Stimulated activated CD4-positive, alpha-beta T cell treated with anti-CD3 and anti-CD28 coated beads, Interleukin-4, amount 100 ng/mL, for 4 hours (primary cell): ENCODE results near the gene FBXO34.
"Not testable (repeated sequence)": the region's sequence is repeated elsewhere in the genome, so short reads cannot be mapped to it uniquely, and the experiment has no call there.

Source experiments
- DNase-seq, 2 experiments: peaks; one replicate each; pipeline ENCODE4 v3.0.0-alpha.2; 2020

Gene FBXO34

DNA sequence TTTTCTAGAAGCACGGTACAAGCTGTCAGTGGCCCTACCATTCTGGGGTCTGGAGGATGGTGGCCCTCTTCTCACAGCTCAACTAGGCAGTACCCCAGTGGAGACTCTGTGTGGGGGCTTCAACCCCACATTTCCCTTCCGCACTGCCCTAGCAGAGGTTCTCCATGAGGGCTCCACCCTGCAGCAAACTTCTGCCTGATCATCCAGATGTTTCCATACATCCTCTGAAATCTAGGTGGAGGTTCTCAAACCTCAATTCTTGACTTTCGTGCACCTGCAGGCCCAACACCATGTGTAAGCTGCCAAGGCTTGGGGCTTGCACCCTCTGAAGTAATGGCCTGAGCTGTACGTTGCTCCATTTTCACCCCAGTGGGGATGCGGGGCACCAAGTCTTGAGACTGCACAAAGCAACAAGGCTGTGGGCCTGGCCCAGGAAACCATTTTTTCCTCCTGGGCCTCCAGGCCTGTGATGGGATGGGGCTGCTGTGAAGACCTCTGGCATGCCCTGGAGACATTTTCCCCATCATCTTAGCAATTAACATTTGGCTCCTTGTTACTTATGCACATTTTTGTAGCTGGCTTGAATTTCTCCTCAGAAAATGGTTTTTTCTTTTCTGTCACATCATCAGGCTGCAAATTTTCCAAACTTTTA is 41.3 kb downstream of the FBXO34 start:
- DNase-seq, result not testable (repeated sequence)

DNA sequence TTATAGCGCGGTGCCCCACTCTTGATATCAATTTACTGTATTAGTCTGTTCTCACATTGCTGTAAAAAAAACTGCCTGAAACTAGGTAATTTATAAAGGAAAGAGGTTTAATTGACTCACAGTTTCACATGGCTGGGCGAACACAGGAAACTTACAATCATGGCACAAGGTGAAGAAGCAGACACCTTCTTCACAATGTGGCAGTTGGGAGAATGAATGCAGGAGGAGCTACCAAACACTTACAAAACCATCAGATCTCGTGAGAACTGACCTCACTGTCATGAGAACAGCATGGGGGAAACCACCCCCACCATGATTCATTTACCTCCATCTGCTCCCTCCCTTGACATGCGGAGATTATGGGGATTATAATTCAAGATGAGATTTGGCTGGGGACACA is 42.3 kb downstream of the FBXO34 start:
- no peak for DNase-seq

DNA sequence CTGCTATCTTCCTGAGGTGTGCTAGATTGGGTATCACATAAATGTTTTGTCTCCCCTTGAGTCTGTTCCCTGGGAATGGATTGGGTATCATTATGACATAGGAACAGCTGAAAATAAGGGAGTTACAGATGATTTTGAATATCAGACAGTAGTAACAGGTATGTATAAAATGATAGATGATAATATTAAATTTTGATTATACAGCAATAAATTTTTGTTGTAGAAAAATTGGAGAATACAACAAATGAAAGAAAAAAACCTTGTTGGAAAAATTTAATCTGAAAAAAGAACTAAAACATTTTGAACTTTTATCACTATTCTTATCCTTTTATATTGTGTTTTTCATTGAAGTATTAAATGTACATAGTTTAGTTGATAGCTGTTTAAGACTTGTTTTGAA is 43.2 kb downstream of the FBXO34 start:
- DNase-seq, result no peak

DNA sequence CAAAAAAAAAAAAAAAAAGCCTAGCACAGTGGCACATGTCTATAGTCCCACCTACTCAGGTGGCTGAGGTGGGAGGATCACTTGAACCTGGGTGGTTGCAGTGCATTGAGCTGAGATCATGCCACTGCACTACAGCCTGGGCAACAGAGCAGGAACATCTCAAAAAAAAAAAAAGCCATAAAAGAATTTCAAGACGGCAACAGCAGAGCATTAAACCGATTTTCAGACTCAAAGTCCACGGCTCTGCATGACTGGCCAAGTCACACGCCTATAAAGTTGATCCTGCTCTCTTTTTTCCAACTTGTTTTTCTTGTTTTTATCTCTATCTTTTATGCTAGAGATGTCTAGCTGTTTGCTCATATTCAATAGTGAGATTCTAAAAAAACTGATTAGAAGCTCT is 45.3 kb downstream of the FBXO34 start:
- DNase-seq, result no peak

DNA sequence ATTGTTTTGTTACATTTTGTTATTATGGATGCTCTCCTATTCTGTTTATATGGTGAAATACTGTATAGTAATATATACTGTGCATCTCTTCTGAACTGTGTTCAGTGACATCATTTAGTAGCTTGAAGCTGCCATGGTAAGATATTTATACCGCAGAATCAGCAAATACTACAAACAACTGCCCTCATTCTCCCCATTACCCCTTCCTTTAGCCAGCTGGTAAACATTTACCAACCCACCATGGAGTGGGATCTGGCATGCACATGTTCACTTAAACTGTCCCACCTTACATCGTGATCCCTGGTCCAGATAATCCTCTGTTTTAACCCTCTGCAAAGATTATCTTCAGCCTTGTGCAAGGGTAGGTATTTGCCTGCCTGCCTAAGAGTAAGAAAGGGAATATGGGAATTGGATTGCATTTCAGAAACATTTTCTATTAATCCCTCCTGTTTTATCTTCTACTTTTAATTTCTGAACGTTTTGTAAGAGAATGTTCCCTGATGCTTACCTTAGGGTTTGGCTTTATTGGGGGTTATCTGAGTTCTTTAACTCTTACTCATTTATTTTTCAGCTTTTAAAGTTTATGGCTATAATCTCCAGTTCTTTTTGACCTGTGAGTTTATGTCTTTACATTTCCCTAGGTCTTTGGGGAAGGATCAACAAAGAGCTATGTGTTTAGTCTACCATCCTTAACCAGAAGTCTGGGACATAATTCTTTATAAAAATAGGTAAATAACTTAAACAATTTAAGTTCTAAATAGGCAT is 46.5 kb downstream of the FBXO34 start:
- no peak for DNase-seq

DNA sequence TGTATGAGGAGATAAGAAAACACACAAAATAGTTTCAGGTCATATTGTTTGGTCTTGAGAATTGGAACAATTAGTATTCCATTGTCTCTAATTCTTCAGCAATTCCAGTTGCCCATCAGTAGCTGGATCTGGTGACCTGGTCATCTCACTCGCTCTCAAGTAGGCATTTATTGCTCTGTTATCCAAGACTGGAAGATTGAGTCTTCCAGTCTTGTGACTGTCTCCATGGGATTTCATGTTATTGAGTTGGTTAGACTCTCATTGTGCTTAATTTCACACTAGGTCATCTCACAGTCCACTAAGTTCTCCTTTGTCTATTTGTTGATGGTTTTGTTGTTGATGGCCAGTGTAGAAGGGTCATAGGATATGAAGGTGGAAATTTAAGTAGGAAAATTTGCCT is 47.5 kb downstream of the FBXO34 start:
- DNase-seq, result no peak

DNA sequence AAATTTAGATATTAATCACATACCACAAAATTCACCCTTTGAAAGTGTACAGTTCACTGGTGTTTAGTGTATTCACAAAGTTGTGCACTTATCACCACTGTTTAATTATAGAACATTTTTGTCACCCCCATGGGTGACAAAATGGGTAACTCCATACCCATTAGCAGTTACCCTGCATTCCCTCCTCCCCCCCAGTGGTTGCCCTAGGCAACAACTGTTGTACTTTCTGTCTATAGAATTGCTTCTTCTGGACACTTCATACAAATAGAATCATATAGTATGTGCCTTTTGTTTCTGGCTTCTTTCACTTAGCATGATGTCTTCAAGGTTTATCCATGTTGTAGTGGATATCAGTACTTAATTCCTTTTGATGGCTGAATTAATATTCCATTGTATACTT is 52.7 kb downstream of the FBXO34 start:
- DNase-seq, result no peak

DNA sequence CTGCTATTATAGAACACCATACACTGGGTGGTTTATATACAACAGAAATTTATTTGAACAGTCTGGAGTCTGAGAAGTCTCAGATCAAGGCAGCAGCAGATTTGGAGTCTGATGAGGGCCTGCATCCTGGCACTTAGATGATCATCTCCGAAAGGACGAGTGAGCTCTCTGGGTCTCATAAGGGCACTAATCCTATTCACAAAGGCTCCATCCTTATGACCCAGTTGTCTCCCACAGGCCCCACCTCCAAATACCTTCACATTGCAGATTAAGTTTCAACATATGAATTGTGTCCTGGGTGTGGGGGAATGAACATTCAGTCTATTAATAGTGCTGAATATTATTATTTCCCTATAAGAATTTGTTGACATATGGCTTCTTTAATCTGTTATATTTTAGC is 53.6 kb downstream of the FBXO34 start:
- DNase-seq, result no peak

DNA sequence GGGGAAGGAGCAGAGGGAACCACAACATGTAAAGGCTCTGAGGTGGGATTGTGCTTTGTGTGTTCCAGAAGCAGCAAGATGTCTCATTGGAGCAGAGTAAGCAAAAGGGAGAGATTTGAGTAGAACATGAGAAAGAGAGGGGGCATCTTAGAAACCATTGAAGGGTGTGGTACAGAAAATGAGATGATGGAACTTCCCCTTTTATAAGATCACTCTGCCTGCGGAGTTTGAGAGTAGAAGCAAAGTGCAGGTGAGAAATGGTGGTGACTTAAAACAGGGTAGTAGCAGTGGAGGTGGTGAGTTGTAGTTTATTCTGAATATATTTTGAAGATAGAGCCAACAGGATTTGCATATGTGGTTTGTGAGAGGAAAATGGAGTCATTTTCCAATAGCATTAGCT is 56.0 kb downstream of the FBXO34 start:
- no peak for DNase-seq

DNA sequence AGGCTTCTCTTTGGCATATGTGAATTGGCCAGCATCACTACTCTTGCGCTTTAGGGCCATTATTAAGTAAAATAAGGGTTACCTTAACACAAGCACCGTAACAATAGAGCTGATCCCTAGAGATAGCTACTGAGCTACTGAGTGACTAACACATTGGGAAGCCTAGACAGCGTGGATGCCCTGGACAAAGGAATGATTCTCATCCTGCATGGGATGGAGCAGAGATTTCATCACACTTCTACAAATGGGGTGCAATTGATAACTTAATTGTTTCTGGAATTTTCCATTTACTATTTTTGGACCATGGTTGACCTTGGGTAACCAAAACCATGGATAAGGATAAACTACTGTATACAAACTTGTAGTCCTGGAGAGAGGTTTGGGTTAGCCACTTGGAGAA is 57.1 kb downstream of the FBXO34 start:
- no peak for DNase-seq

DNA sequence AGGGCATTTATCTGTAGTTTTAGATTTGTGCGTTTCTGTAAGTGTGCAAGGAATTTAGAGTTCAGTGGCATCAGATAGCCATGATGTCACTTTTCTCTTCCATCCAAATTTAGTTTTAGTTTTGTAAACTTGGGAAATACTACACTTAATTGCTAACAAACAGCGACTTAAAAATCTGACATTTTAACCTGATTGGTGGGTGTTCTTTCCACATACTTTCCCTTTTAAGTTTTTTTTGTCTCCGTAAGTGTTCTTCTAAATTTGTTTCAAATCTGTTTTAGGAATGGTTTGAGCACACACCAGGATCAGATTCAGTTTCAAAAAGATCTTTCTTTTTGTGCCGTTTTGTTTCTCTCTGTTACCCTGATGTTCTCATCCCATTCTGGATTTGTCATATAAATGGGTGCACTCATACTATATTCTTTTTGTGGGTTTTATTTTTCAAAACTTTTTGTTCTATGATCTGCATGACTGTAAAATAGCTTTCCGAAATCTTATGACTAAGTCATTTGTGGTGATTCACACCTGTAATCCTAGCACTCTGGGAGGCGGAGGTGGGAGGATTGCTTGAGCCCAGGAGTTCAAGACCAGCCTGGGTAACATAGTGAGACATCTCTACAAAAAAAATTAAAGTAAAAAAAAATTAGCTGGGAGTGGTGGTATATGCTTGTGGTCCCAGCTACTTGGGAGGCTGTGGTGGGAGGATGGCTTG is 58.9 kb downstream of the FBXO34 start:
- DNase-seq, result peak in 1 of 2 experiments; percentile 46

DNA sequence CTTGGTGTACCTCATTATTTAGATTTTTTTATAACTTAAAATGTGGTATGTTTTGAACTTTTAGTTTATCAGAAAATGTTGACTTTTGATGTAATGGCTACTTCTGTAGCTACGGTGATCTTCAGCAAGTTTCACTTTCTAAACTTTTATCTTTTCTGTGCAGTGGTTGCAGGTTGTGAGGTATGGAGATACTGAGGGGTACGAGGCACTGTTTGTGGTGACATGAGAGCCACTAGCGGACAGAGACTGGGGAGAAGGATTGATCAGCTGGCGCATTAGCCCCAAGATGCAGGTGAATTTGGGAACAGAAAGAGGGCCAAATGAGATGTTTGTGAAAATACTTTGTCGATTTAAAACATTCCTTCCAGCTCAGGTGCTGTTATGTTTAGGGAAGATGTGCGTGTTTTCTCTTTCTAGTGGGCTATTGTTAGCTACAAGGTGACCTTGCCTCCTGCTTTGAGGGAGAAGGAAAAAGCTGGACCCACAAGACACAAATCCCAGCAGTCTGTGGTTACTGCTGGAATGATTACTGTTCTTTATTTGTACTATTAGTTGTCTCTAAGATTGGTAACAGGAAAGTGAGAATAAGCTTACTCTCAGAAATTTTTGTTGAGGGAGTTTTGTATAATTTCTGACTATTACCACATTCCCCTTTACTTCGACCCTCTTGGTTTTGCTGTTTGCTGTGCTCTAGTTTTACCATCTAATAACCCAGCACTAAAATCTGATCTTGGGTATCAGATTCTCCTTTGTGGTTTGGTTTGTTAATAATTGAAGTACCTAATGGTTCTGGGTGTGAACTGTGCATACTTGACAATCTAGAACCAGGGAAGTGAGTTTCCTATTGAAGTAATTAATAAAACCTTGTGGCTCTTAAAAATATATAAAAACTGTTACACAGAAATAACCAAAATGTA is 61.7 kb downstream of the FBXO34 start:
- no peak for DNase-seq

DNA sequence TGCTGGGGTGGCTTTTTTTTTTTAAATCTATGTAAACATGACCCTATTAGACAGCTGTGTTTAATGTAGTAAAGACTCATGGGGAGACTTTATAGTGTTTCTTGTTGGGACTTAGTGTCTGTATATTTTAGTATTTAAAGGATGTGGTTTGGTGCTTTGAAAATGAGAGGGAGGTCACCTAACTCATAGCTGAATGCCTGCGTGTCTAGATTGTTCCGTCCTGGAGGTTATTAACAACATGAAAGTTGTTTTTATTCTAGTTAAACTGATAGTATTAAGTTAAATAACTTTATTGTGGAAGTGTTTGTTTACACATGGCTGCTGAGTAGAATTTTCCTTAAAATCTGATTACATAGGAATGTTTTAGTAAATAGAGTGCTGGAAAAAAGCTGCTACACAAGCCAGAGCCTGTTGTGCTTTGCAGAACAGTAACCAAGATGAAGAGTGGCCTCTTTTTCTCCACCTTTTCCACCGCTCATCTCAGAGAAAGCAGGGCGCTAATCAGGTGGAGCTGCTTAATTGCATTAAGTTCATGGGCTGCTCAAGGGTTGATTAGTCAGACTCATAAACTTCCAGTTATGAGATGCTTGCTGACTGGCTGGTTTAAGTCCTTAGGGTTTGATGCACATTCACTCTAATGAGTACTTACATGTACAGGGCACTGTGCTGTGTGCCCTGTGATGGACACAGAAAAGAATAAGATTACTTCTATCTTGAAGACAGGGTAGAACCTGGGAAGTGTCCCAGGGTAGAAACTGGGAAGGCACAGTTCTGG is 62.7 kb downstream of the FBXO34 start:
- peak in 1 of 2 experiments; percentile 21 for DNase-seq

DNA sequence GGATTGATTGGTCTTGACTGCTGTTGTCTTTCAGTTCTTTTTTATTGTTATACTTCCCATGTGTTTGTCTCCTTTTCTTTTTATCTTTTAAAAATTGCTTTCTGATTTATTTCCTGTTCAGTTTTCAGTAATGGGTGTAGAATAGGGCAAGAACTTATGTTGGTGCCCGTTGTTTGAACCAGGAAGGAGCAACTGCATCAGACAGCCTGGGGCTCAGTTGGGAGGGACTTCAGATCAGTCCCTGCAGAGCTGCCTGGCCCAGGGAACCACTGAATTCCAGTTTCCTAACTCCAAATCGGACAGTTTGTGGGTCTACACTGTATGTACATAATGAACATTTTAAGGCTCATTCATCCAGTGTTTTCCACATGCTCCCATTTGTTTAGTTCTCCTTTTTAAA is 64.9 kb downstream of the FBXO34 start:
- peak in 1 of 2 experiments; percentile 17 for DNase-seq

DNA sequence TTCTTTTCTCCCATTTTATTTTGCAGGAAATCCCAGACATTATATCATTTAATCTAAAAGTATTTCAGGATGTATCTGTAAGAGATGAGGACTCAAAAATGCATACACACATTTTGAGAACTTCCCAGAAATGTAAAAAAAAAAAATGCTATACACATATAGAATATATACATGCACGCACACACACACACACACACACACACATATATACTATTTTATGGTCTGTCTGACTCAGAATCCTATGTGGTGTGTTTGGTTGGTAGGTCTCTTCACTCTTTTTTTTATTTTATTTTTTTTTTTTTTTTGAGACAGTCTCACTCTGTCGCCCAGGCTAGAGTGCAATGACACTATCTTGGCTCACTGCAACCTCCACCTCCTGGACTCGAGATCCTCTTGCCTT is 65.5 kb downstream of the FBXO34 start:
- no peak for DNase-seq

DNA sequence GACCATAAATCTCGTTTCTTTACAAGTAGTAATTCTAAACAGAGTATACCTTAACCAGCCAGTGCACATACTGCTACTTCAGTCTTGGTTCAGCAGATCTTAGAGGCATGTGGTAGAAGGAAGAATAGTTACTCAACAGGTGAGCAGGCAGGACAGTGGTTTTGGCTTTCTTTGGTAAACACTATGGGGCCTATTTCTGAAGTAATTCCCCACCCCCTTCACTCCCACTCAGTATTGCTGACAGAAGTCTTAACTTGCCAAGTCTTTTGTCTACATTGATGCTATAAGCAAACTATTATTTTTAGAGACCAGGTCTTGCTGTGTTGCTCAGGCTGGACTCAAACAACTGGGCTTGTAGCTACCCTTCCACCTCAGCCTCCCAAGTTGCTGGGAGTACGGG is 68.5 kb downstream of the FBXO34 start:
- peak in 1 of 2 experiments; percentile 31 for DNase-seq

DNA sequence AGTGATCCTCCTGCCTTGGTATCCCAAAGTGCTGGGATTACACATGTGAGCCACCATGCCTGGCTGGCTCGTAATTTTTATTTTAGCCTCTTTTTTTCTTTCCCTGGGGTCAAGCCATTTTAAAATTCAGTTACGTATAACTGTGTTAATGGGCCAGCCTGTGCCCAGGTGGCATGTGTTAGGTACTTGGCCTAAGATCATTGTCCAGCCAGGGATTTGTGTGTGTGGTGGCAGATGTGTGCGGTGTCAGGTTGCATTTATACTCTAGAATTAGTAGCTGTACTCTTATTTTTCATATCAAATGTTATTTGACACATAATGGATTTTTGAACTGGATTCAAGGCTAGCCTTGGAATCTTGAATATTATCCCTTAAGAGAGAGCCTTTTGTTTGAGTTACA is 69.3 kb downstream of the FBXO34 start:
- DNase-seq, result no peak

DNA sequence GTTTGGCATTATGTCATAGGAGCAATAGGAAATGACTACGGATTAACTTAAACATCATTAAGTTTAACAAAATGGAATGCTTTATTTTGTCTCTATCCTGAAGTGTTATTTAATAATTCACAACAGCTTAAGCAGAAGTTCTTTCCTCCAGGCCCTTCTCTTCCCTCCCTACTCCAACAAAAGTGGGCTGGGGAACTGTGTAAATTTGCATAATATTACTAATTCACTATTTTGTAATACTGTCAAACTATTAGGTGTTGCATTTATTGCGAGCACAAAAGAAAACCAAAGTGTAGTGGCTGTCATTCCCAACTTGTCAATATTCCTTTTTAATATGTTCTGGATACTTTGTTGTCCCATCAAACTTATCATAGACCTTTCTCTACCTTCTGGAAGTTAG is 70.6 kb downstream of the FBXO34 start:
- no peak for DNase-seq

DNA sequence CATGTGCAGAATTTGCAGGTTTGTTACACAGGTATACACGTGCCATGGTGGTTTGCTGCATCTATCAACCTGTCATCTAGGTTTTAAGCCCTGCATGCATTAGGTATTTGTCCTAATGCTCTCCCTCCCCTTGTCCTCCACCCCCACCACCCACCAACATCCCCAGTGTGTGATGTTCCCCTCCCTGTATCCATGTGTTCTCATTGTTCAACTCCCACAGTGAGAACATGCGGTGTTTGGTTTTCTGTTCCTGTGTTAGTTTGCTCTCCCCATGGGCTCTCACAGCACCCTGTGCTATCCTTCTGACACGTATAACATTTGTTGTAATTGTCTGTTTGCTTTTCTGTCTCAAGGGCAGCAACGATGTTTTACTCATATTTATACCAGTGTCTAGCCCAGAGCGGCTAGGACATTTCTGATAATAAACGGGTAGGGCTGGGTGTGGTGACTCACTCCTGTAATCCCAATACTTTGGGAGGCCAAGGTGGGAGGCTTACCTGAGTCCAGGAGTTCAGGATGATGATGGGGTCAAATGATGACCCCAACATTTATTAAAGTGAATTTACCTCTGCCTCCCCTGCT is 73.5 kb downstream of the FBXO34 start:
- DNase-seq, result not testable (repeated sequence)

DNA sequence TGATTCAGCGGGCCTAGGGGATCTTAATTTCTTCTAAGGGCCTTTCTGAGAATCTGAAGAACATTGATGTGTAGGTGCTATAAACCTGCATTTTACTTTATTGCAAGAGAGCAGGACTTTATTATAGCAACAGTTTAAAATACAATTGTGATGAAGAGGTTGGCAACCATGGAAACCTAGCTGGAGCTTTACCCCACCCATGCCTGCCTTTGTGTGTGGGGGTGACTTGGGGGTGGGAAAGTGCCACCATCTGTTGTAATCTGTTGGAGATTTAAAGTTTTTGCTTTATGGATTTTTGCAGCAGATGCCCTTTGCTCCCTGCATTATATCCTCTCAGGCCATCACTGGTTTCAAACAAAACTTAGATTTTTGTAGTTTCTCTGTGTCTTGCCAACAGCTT is 75.8 kb downstream of the FBXO34 start:
- DNase-seq, result no peak

DNA sequence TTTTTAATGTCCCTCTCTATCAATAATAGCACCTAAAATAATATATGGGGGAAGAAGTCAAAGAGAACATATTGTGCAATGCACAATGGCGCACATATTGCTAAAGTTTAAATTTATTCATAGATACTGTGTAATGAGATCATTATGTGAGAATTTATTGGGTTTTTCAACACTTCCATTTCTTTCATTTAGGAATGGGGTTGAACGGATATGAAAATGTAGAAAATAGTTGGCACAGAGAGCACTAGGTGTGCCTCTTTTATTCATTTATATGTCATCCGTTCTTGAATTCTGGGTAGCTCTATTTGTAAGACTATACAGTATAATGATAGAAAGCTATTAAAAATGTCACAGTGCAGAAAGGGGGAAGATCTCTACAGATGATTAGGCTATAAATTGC is 76.5 kb downstream of the FBXO34 start:
- no peak for DNase-seq
